Measurements from ENCODE around the gene RDX. TPM values are rescaled to one million over a fixed set of nuclear protein-coding genes. Genes with fewer than 3 reads are reported as not detected.

RDX gene
- total and polyA plus RNA-seq, 2 of the 13 experiments (the other 11 are each of a cell fraction or from before 2014, with no cell fraction given): 20.7 to 63.1 TPM

GRCh38 chr11:110279881-110280280 lies 16.5 kb downstream of the RDX start:
- ChIA-PET POLR2A (no interaction called here), CTCF (ENCODE audit: low intra/inter-chr PET ratio, low total read pairs) (no interaction called here)
- FAIRE-seq (no peak), DNase-seq (ENCODE audit: low spot score) (no peak), ATAC-seq (no peak)
- Histone ChIP-seq H3K4me2 (ENCODE audit: low read depth, low read length) (no peak overlapping the region), H2AFZ (ENCODE audit: low read length) (no peak overlapping the region), H3K27me3 (ENCODE audit: control insufficient read depth in 1 of 2, insufficient read depth in 2 of 2, low read length in 2 of 2) (no peaks in the 10 kb centered on the region), H3K9ac (ENCODE audit: insufficient read depth, low read depth, low read length) (no peak overlapping the region), H4K20me1 (ENCODE audit: insufficient read depth, low read length) (0 out of 2 replicates have a peak, but pooled peaks cover 5% of the 10 kb centered on the region), H3K36me3 (replicated peaks in 1 of 2; ENCODE audit: control insufficient read depth in 1 of 2, insufficient read depth in 2 of 2, low read length in 2 of 2) (peaks cover 0 to 20% of the 10 kb centered on the region in 2 experiments; a peak in 2 of 5 replicates), H3K9me3 (ENCODE audit: low read length) (no peaks in the 10 kb centered on the region), H3K4me1 (ENCODE audit: insufficient read depth, low read length) (peaks cover 16% of the 10 kb centered on the region), H3K79me2 (ENCODE audit: insufficient read depth, low read length) (peaks cover 45% of the 10 kb centered on the region), H3K4me3 (replicated peaks in 1 of 3; ENCODE audit: insufficient read depth in 1 of 3, low read depth in 2 of 3, low read length in 3 of 3) (no peak overlapping the region), H3K27ac (ENCODE audit: extremely low read length, insufficient read depth, low read length) (no peak overlapping the region)
- in situ Hi-C loops (cut with HindIII; ENCODE audit: extremely low pct_ligation_motif_present, low pct_unique_long_range_greater_than_20kb) (no loop called here), intact Hi-C loops (cut with micrococcal nuclease; ENCODE audit: unreplicated experiment) (no loop called here)
- BruUV-seq (replicated peaks): no TSS peak
- TF ChIP-seq EED (CRISPR knock-in tag; IDR thresholded peaks at IDR 0.05) (no peak), MED8 (CRISPR knock-in tag; IDR thresholded peaks at IDR 0.05; ENCODE audit: insufficient replicate concordance) (no peak)

- no peaks in the 10 kb centered on the region for H3K9me3 ChIP-seq (ENCODE audit: low read length)
- ATAC-seq: no peak
- TF ChIP-seq ARID2 (CRISPR knock-in tag; IDR thresholded peaks at IDR 0.05; ENCODE audit: borderline replicate concordance) (no peak), DMTF1 (CRISPR knock-in tag; IDR thresholded peaks at IDR 0.05) (no peak), ZNF713 (CRISPR knock-in tag; IDR thresholded peaks at IDR 0.05) (no peak)
- FAIRE-seq: no peak
- no peaks in the 10 kb centered on the region for H3K27me3 ChIP-seq (ENCODE audit: control insufficient read depth in 1 of 2, insufficient read depth in 2 of 2, low read length in 2 of 2)
- no TSS peak for BruUV-seq (replicated peaks)
- H4K20me1 ChIP-seq (ENCODE audit: insufficient read depth, low read length): no peaks in the 10 kb centered on the region
- CTCF ChIA-PET (ENCODE audit: low intra/inter-chr PET ratio, low total read pairs): no interaction called here
- no peaks in the 10 kb centered on the region for H3K4me1 ChIP-seq (ENCODE audit: insufficient read depth, low read length)
- H3K4me2 ChIP-seq (ENCODE audit: low read depth, low read length): no peak overlapping the region
- H3K79me2 ChIP-seq (ENCODE audit: insufficient read depth, low read length): peaks cover 7% of the 10 kb centered on the region
- H3K4me3 ChIP-seq (replicated peaks in 1 of 3; ENCODE audit: insufficient read depth in 1 of 3, low read depth in 2 of 3, low read length in 3 of 3): no peak overlapping the region
- in situ Hi-C loops (cut with HindIII; ENCODE audit: extremely low pct_ligation_motif_present, low pct_unique_long_range_greater_than_20kb) (no loop called here), intact Hi-C loops (cut with micrococcal nuclease; ENCODE audit: unreplicated experiment) (no loop called here)
- no peak overlapping the region for H3K27ac ChIP-seq (ENCODE audit: extremely low read length, insufficient read depth, low read length)
- H2AFZ ChIP-seq (ENCODE audit: low read length): no peak overlapping the region
- peaks cover 5 to 43% of the 10 kb centered on the region in 2 experiments for H3K36me3 ChIP-seq (replicated peaks in 1 of 2; ENCODE audit: control insufficient read depth in 1 of 2, insufficient read depth in 2 of 2, low read length in 2 of 2)
- no peak overlapping the region for H3K9ac ChIP-seq (ENCODE audit: insufficient read depth, low read depth, low read length)
- DNase-seq (ENCODE audit: low spot score): no peak
- 95% methylated on average over 2 of the region's 2 CpGs for WGBS (ENCODE audit: low lambda C conversion rate)
- POLR2A ChIA-PET: no interaction called here
Observed at GRCh38 chr11:110272919-110273318, 23.5 kb downstream of the RDX start.

All from HepG2 (cell line).